ENCODE measurements around the gene RUBCNL. TPM values are rescaled to one million over a fixed set of nuclear protein-coding genes. Genes with fewer than 3 reads are reported as not detected.

Gene RUBCNL
- total and polyA plus RNA-seq, 7 experiments from 2014 or later: 0.04 to 5.5 (median 0.30) TPM

Other genes starting within 250 kb of the RUBCNL start
- gene LCP1, start 205.1 kb downstream of the RUBCNL start, total RNA-seq: 100 to 1,000 TPM; 293 to 989 (median 355) TPM
- gene LCP1, start 205.1 kb downstream of the RUBCNL start, polyA plus RNA-seq: 100 to 1,000 TPM; 764 to 902 TPM
- gene LRRC63, start 175.3 kb downstream of the RUBCNL start, total RNA-seq: under 1 TPM; 0.19 to 0.80 (median 0.49) TPM
- under 1 TPM in 1 of 2 donors, not detected in 1; 0.31 TPM for gene LRRC63, start 175.3 kb downstream of the RUBCNL start, polyA plus RNA-seq
- 10 to 100 TPM; 13.8 to 24.2 (median 15.5) TPM for gene LRCH1, start 165.9 kb upstream of the RUBCNL start, total RNA-seq
- gene LRCH1, start 165.9 kb upstream of the RUBCNL start, polyA plus RNA-seq: 1 to 10 TPM; 4.1 to 6.4 TPM

Data from naive thymus-derived CD4-positive, alpha-beta T cell (primary cell).